ENCODE results near the gene ABCF3.

ABCF3 gene

DNA sequence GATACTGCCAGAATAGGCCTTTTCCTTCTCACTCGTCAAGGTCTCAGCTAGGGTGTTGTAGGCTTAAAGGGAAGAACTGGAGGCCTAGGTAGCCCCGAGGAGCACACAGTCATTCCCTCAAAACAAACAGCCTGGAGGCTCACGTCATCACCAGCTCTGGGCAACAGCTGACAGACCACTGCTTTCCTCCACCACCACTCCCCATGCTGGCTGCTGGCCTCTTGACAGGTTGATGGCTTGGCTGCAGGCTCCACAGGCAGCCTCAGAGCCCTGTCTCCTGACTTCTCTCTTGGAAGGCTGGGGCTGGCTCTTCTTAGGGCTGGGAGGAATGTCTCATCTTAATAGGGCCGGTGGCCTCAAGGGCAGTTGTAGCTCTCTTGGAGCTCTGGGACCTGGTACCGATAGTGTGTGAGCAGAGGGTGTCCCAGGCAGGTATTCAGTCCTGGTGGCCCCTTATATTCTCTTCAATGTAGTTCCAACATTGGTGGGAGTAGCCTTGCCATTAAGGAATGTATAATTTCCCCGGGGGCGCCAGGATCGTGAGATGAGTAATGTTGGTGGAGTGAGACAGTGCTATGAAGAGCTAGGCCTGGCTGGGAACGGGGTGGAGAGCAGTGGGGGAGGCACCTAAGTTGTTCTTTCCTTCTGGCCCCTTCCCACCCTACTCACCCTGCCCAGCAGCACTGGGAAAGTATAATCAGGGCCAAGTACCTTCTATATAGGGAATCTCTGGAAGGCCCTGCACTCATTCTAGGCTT, 17.5 kb upstream of the ABCF3 start:
- Histone ChIP-seq H3K4me3 (ENCODE audit: low read depth, low read length) (no peak overlapping the region), H3K36me3 (ENCODE audit: control insufficient read depth, insufficient read depth, low read length) (peaks cover 88% of the 10 kb centered on the region), H3K9ac (ENCODE audit: low read length) (no peak overlapping the region), H3K4me1 (ENCODE audit: control insufficient read depth, insufficient read depth, low read length) (peaks cover 7% of the 10 kb centered on the region; the same call in 1 of the 2 replicates), H3K9me3 (ENCODE audit: control insufficient read depth, insufficient read depth, low read depth, low read length) (no peaks in the 10 kb centered on the region), H3K27me3 (ENCODE audit: control insufficient read depth, insufficient read depth, low read length) (no peaks in the 10 kb centered on the region), H3K27ac (ENCODE audit: low read depth, low read length) (no peak overlapping the region)

DNA sequence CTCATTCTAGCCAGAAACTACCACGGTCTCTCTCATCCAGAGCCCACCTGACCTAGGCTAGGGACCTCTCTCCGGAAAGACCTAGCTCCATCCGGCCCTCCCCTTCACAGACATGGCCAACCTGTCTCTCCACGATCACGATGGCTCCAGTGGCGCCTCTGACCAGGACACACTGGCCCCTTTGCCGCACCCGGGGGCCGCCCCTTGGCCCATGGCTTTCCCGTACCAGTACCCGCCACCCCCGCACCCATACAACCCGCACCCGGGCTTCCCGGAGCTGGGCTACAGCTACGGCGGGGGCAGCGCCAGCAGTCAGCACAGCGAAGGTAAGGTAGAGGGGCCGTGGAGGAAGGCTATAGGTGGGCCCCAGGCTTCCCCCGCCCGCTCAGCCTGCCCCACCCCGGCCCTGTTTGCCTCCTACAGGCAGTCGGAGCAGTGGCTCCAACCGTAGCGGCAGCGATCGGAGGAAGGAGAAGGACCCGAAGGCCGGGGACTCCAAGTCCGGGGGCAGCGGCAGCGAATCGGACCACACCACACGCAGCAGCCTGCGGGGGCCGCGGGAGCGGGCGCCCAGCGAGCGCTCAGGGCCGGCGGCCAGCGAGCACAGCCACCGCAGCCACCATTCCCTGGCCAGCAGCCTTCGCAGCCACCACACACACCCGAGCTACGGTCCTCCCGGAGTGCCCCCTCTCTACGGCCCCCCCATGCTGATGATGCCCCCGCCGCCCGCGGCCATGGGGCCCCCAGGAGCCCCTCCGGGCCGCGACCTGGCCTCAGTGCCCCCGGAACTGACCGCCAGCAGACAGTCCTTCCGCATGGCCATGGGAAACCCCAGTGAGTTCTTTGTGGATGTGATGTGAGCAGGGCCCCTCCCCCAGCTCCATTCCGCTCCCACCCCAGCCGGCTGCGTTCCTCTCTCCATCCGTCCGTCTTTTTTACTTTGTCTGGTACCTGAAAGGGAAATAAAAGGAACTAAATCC, 15.8 kb upstream of the ABCF3 start:
- Histone ChIP-seq H3K36me3 (ENCODE audit: control insufficient read depth, insufficient read depth, low read length) (peaks cover 72% of the 10 kb centered on the region), H3K27ac (ENCODE audit: low read depth, low read length) (0 out of 2 replicates have a peak overlapping the region, but pooled peaks have one; percentile 22), H3K4me3 (ENCODE audit: low read depth, low read length) (no peak overlapping the region), H3K4me1 (ENCODE audit: control insufficient read depth, insufficient read depth, low read length) (peaks cover 7% of the 10 kb centered on the region; the same call in 1 of the 2 replicates), H3K9me3 (ENCODE audit: control insufficient read depth, insufficient read depth, low read depth, low read length) (no peaks in the 10 kb centered on the region), H3K9ac (ENCODE audit: low read length) (no peak overlapping the region), H3K27me3 (ENCODE audit: control insufficient read depth, insufficient read depth, low read length) (no peaks in the 10 kb centered on the region)

- Histone ChIP-seq H3K4me3 (ENCODE audit: low read depth, low read length) (no peak overlapping the region), H3K27me3 (ENCODE audit: control insufficient read depth, insufficient read depth, low read length) (no peaks in the 10 kb centered on the region), H3K9ac (ENCODE audit: low read length) (peak overlapping the region; percentile 57), H3K27ac (ENCODE audit: low read depth, low read length) (no peak overlapping the region; the same call in 1 of the 2 replicates), H3K4me1 (ENCODE audit: control insufficient read depth, insufficient read depth, low read length) (peaks cover 7% of the 10 kb centered on the region), H3K9me3 (ENCODE audit: control insufficient read depth, insufficient read depth, low read depth, low read length) (no peaks in the 10 kb centered on the region), H3K36me3 (ENCODE audit: control insufficient read depth, insufficient read depth, low read length) (peaks cover 58% of the 10 kb centered on the region)
Measured at GRCh38 chr3:184171562-184171961, 14.4 kb upstream of the ABCF3 start.

DNA sequence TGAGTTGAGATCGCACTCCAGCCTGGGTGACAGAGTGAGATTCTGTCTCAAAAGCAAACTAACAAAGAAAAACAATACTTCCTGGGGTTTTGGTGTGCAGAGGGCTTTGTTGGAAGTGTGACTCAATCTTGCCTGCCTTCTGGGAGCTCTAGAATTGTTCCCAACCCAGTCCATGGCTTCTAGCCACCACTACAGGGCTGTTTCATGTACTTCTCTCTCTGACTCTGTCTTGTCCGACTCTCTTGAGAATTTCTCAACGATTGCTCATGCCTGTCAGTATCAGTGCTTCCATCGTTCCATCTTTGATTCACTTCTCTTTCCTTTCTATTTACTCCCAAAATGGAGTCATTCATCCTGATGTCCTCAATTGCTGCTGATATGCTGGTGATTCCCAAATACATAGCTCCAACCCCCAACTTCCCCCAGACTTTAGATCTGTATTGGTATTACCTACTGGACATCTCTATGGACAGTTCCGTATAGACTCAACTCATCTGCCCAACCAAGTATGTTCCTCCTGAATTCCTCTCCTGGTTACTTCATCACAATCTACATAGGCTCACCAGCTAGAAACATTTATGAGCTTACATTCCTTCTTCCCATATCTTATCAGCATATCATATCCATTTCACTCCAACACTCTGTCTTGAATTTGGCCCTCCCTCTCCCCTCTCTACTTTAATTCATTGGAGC, 13.2 kb upstream of the ABCF3 start:
- H3K9me3 ChIP-seq (ENCODE audit: control insufficient read depth, insufficient read depth, low read depth, low read length) = no peaks in the 10 kb centered on the region
- no peak overlapping the region for H3K27ac ChIP-seq (ENCODE audit: low read depth, low read length)
- no peaks in the 10 kb centered on the region for H3K27me3 ChIP-seq (ENCODE audit: control insufficient read depth, insufficient read depth, low read length)
- H3K4me1 ChIP-seq (ENCODE audit: control insufficient read depth, insufficient read depth, low read length) = peaks cover 19% of the 10 kb centered on the region
- H3K9ac ChIP-seq (ENCODE audit: low read length) = no peak overlapping the region
- H3K36me3 ChIP-seq (ENCODE audit: control insufficient read depth, insufficient read depth, low read length) = peaks cover 55% of the 10 kb centered on the region
- no peak overlapping the region for H3K4me3 ChIP-seq (ENCODE audit: low read depth, low read length)

- Histone ChIP-seq H3K4me1 (ENCODE audit: control insufficient read depth, insufficient read depth, low read length) (peaks cover 19% of the 10 kb centered on the region), H3K4me3 (ENCODE audit: low read depth, low read length) (no peak overlapping the region), H3K36me3 (ENCODE audit: control insufficient read depth, insufficient read depth, low read length) (peaks cover 55% of the 10 kb centered on the region), H3K9me3 (ENCODE audit: control insufficient read depth, insufficient read depth, low read depth, low read length) (no peaks in the 10 kb centered on the region), H3K9ac (ENCODE audit: low read length) (no peak overlapping the region), H3K27ac (ENCODE audit: low read depth, low read length) (no peak overlapping the region), H3K27me3 (ENCODE audit: control insufficient read depth, insufficient read depth, low read length) (no peaks in the 10 kb centered on the region)
Measured at GRCh38 chr3:184173374-184173722, 12.7 kb upstream of the ABCF3 start.

DNA sequence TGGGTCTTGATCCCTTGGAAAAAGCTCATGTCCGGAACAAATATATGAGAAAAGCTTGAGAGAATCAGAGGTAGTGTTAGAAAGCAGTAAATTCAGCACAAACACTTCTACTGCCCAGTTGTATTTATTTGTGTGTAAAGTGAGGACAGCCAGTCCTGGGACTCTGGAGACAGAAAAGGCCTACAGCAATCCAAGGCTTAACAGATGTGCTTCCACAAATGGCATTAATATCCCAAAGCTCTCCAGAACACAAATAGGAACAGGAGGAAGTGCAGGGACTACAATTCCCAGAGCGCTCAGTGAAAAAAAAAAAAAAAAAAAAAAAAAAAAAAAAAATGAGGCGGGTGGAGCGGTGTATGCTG, 11.7 kb upstream of the ABCF3 start:
- H3K36me3 ChIP-seq (ENCODE audit: control insufficient read depth, insufficient read depth, low read length) = peaks cover 56% of the 10 kb centered on the region
- no peak overlapping the region for H3K4me3 ChIP-seq (ENCODE audit: low read depth, low read length)
- H3K4me1 ChIP-seq (ENCODE audit: control insufficient read depth, insufficient read depth, low read length) = peaks cover 19% of the 10 kb centered on the region
- H3K27ac ChIP-seq (ENCODE audit: low read depth, low read length) = no peak overlapping the region
- H3K9me3 ChIP-seq (ENCODE audit: control insufficient read depth, insufficient read depth, low read depth, low read length) = no peaks in the 10 kb centered on the region
- H3K27me3 ChIP-seq (ENCODE audit: control insufficient read depth, insufficient read depth, low read length) = no peaks in the 10 kb centered on the region
- no peak overlapping the region for H3K9ac ChIP-seq (ENCODE audit: low read length)

- H3K4me3 ChIP-seq (ENCODE audit: low read depth, low read length) = peak within 1 kb of the TSS; percentile 96
- H3K27ac ChIP-seq (ENCODE audit: low read depth, low read length) = peak within 1 kb of the TSS; percentile 95; the same call in 1 of the 2 replicates
- peaks cover 19% of the 10 kb centered on the region for H3K4me1 ChIP-seq (ENCODE audit: control insufficient read depth, insufficient read depth, low read length)
- no peaks in the 10 kb centered on the region for H3K27me3 ChIP-seq (ENCODE audit: control insufficient read depth, insufficient read depth, low read length)
- H3K9ac ChIP-seq (ENCODE audit: low read length) = peak within 1 kb of the TSS; percentile 98
- H3K9me3 ChIP-seq (ENCODE audit: control insufficient read depth, insufficient read depth, low read depth, low read length) = no peaks in the 10 kb centered on the region
- peaks cover 56% of the 10 kb centered on the region for H3K36me3 ChIP-seq (ENCODE audit: control insufficient read depth, insufficient read depth, low read length)
Measured at GRCh38 chr3:184174646-184175492, 11.1 kb upstream of the ABCF3 start, which contains the start of gene AP2M1. Gene AP2M1, plus strand, starts transcription at chr3:184174855. Its CDS starts 2,139 bp downstream, at chr3:184176994.

DNA sequence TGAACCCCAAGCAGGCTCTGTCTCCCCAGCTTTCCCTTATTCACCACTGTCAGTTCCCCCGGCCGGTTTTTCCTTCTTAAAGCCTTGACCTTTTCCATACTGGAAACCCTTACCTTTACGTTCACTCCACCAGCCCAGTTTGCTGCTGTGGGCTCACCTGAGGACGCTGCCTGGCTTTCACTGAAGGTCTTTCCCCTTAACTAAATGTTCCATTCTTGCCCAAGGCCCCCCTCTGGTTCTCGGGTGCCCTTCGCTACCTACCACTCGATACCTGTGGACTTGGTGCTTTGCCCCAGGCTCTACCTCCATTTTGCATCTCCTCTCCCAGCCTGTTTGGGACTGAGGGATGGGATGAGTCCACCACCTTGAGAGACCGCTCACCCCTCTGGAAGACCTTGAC, 10.5 kb upstream of the ABCF3 start:
- Histone ChIP-seq H3K9ac (ENCODE audit: low read length) (peak overlapping the region; percentile 98), H3K27ac (ENCODE audit: low read depth, low read length) (peak overlapping the region; percentile 95; the same call in 1 of the 2 replicates)

DNA sequence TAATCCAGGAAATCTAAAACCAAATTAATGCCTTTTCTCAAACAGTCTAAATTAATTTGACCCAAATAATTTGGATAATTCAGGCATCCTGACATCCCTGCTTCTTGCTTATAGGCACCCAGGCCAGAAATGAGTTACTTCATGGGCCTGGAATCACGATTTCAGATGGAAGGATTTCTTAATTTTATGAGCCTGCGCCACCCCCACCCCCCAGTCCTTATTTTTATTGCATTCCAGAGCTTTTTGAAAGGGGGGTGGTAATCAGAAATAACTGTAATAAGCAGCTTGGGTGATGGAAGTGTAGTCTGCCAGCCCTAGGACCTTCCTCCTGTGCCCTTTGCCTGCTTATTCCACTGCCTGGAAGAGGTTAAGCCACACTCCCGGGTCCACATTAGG, 10.0 kb upstream of the ABCF3 start:
- H3K9me3 ChIP-seq (ENCODE audit: control insufficient read depth, insufficient read depth, low read depth, low read length) = no peaks in the 10 kb centered on the region
- H3K9ac ChIP-seq (ENCODE audit: low read length) = peak overlapping the region; percentile 98
- peak overlapping the region; percentile 96 for H3K4me3 ChIP-seq (ENCODE audit: low read depth, low read length)
- peak overlapping the region; percentile 95 for H3K27ac ChIP-seq (ENCODE audit: low read depth, low read length)
- no peaks in the 10 kb centered on the region for H3K27me3 ChIP-seq (ENCODE audit: control insufficient read depth, insufficient read depth, low read length)
- H3K36me3 ChIP-seq (ENCODE audit: control insufficient read depth, insufficient read depth, low read length) = peaks cover 62% of the 10 kb centered on the region
- peaks cover 15% of the 10 kb centered on the region for H3K4me1 ChIP-seq (ENCODE audit: control insufficient read depth, insufficient read depth, low read length)

More for the DNA sequence above, 10.5 kb upstream of the ABCF3 start:
- Histone ChIP-seq H3K36me3 (ENCODE audit: control insufficient read depth, insufficient read depth, low read length) (peaks cover 61% of the 10 kb centered on the region), H3K27me3 (ENCODE audit: control insufficient read depth, insufficient read depth, low read length) (no peaks in the 10 kb centered on the region), H3K4me1 (ENCODE audit: control insufficient read depth, insufficient read depth, low read length) (peaks cover 19% of the 10 kb centered on the region), H3K9me3 (ENCODE audit: control insufficient read depth, insufficient read depth, low read depth, low read length) (no peaks in the 10 kb centered on the region), H3K4me3 (ENCODE audit: low read depth, low read length) (peak overlapping the region; percentile 96)

All from HUES6 (cell line).